Keratinocyte (primary cell): Measurements from ENCODE around the gene GNAI1. TPM values are rescaled to one million over a fixed set of nuclear protein-coding genes. Genes with fewer than 3 reads are reported as not detected.
A peak's percentile ranks its signal among the peaks of the same experiment; 100 is the strongest.

Experiments
- DNase-seq: peaks from one replicate; pipeline ENCODE4 v3.0.0-alpha.2; 2011; ENCODE audit warnings: low read depth, missing footprints, low spot score
- FAIRE-seq: peaks from 2 replicates; lab custom pipeline; 2011; peaks lifted over from hg19 to GRCh38; lab: Jason Lieb, UNC
- H2AFZ ChIP-seq: 2 replicates; pipeline ENCODE4 v1.6.0; 2012; ENCODE audit warnings: low read length, control low read depth, inconsistent platforms; ENCODE audit not compliant: control insufficient read depth
- H3K27ac ChIP-seq: 2 replicates; pipeline ENCODE4 v1.5.1; 2011; ENCODE audit warnings: low read length; ENCODE audit not compliant: control insufficient read depth, insufficient read depth
- H3K27me3 ChIP-seq: 3 replicates; pipeline ENCODE4 v1.6.0; 2011; ENCODE audit warnings: low read length; ENCODE audit not compliant: control insufficient read depth, insufficient read depth; ENCODE audit errors: extremely low read depth
- H3K36me3 ChIP-seq, 2 experiments: 2 replicates in 1 of 2; 3 replicates in 1 of 2; pipeline ENCODE4 v1.5.1; 2011; ENCODE audit warnings: low read length in 2 of 2, mild to moderate bottlenecking in 1 of 2; ENCODE audit not compliant: control insufficient read depth in 2 of 2, insufficient read depth in 2 of 2; ENCODE audit errors: extremely low read depth in 1 of 2
- H3K4me1 ChIP-seq: 3 replicates; pipeline ENCODE4 v1.5.1; 2011; ENCODE audit warnings: low read length; ENCODE audit not compliant: control insufficient read depth, insufficient read depth; ENCODE audit errors: extremely low read depth
- H3K4me2 ChIP-seq: 3 replicates; pipeline ENCODE4 v1.6.0; 2011; ENCODE audit warnings: low read depth, low read length; ENCODE audit not compliant: control insufficient read depth, insufficient read depth; ENCODE audit errors: extremely low read depth
- H3K4me3 ChIP-seq, 3 experiments: fragments of 200-600 bp in 1 of 3; sonication (generic) in 1 of 3; 2 replicates in 2 of 3; 3 replicates in 1 of 3; pipeline ENCODE4 v1.5.1; 2011 to 2016; ENCODE audit warnings: low read length in 3 of 3, mild to moderate bottlenecking in 3 of 3, control low read depth in 2 of 3, inconsistent platforms in 1 of 3, low read depth in 1 of 3, mixed read lengths in 1 of 3, mixed run types in 1 of 3, moderate library complexity in 1 of 3; ENCODE audit not compliant: control insufficient read depth in 2 of 3, insufficient read depth in 2 of 3; ENCODE audit errors: extremely low read depth in 1 of 3
- H3K79me2 ChIP-seq: 2 replicates; pipeline ENCODE4 v1.6.0; 2012; ENCODE audit warnings: low read length; ENCODE audit not compliant: control insufficient read depth, insufficient read depth
- H3K9ac ChIP-seq: 3 replicates; pipeline ENCODE4 v1.6.0; 2011; ENCODE audit warnings: low read length; ENCODE audit not compliant: control insufficient read depth, insufficient read depth; ENCODE audit errors: extremely low read depth
- H3K9me1 ChIP-seq: 3 replicates; pipeline ENCODE4 v1.6.0; 2011; ENCODE audit warnings: low read length; ENCODE audit not compliant: control insufficient read depth, insufficient read depth; ENCODE audit errors: extremely low read depth
- H3K9me3 ChIP-seq: 2 replicates; pipeline ENCODE4 v1.5.1; 2012; ENCODE audit warnings: low read depth, low read length; ENCODE audit not compliant: control insufficient read depth
- H4K20me1 ChIP-seq: 3 replicates; pipeline ENCODE4 v1.6.0; 2011; ENCODE audit warnings: low read length; ENCODE audit not compliant: control insufficient read depth, insufficient read depth; ENCODE audit errors: extremely low read depth
- EZH2 ChIP-seq: IDR thresholded peaks from one replicate; pipeline ENCODE4 v1.6.1; 2012; ENCODE audit warnings: inconsistent platforms, mild to moderate bottlenecking, low read length, moderate library complexity
- dilution Hi-C: fragments of 300-500 bp; cut with MboI; formaldehyde crosslinking; loops from one replicate; pipeline ENCODE4 v1.7.0; 2020; ENCODE audit warnings: low sequenced_read_pairs; ENCODE audit not compliant: extremely low pct_ligation_motif_present
- polyA plus RNA-seq, 5 experiments: library from polyadenylated mRNA; depleted of rRNA in 3 of 5; stranded (reverse) in 3 of 5; stranded (forward) in 1 of 5; unstranded in 1 of 5; fragments of >200 nt; gene quantifications; 1 replicate in 1 of 5; 2 replicates in 3 of 5; 3 replicates in 1 of 5; pipeline versions ENCODE4 v1.2.1 to v1.2.3, GENCODE V29; 2011 to 2012; ENCODE audit warnings: missing spikeins in 2 of 5, low read depth in 1 of 5, low replicate concordance in 1 of 5
- TF ChIP-seq, protein P1 (sequence below), 3 experiments: IDR thresholded peaks in 1 of 3; conservative IDR thresholded peaks in 1 of 3; optimal IDR thresholded peaks in 1 of 3; 2 replicates in 2 of 3; 3 replicates in 1 of 3; pipeline versions ENCODE3 to v1.5.1; 2011; ENCODE audit warnings: low read length in 3 of 3, mild to moderate bottlenecking in 3 of 3, moderate library complexity in 2 of 3, control low read depth in 1 of 3, inconsistent platforms in 1 of 3; ENCODE audit not compliant: insufficient read depth in 2 of 3; ENCODE audit errors: extremely low read depth in 1 of 3

Gene GNAI1
- polyA plus RNA-seq, 1 donor (not counting 4 experiments of a cell fraction or from before 2014, with no cell fraction given), result 84.1 TPM

DNA sequence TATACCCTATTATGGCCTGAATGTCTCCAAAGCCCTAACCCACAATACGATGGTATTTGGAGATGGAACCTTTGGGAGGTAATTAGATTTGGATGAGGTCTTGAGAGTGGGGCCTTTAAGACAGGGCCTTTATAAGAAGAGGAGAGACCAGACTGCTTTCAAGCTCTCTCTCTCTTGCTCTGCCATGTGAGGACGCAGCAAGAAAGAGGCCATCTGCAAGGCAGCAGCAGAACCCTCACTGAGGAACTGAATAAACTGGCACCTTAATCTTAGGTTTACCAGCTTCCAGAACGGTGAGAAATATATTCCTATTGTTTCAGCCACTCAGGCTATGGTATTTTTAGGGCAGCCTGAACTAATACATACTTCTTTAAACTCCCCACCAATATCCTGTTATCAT lies 2.0 kb upstream of the GNAI1 start:
- H3K4me1 ChIP-seq, result peaks cover 17% of the 10 kb centered on the region
- H3K4me2 ChIP-seq, result no peak overlapping the region
- H3K27ac ChIP-seq, result no peak overlapping the region
- H3K9me1 ChIP-seq, result no peaks in the 10 kb centered on the region
- no peaks in the 10 kb centered on the region for H3K9me3 ChIP-seq
- dilution Hi-C loops, result no loop called here
- H3K9ac ChIP-seq, result no peak overlapping the region
- H3K4me3 ChIP-seq, result no peak overlapping the region
- TF ChIP-seq EZH2, result no peak
- TF ChIP-seq, protein P1, sequence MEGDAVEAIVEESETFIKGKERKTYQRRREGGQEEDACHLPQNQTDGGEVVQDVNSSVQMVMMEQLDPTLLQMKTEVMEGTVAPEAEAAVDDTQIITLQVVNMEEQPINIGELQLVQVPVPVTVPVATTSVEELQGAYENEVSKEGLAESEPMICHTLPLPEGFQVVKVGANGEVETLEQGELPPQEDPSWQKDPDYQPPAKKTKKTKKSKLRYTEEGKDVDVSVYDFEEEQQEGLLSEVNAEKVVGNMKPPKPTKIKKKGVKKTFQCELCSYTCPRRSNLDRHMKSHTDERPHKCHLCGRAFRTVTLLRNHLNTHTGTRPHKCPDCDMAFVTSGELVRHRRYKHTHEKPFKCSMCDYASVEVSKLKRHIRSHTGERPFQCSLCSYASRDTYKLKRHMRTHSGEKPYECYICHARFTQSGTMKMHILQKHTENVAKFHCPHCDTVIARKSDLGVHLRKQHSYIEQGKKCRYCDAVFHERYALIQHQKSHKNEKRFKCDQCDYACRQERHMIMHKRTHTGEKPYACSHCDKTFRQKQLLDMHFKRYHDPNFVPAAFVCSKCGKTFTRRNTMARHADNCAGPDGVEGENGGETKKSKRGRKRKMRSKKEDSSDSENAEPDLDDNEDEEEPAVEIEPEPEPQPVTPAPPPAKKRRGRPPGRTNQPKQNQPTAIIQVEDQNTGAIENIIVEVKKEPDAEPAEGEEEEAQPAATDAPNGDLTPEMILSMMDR (optimal IDR thresholded peaks at IDR 0.05 in 1 of 3, IDR thresholded peaks at IDR 0.05 in 1 of 3, conservative IDR thresholded peaks at IDR 0.05 in 1 of 3; ENCODE audit: extremely low read depth in 1 of 3, insufficient read depth in 2 of 3, low read length in 3 of 3), result no peak
- FAIRE-seq (no peak), DNase-seq (no peak)
- no peak overlapping the region for H2AFZ ChIP-seq
- peaks cover 26% of the 10 kb centered on the region for H3K79me2 ChIP-seq
- H3K27me3 ChIP-seq, result no peaks in the 10 kb centered on the region
- H4K20me1 ChIP-seq, result peaks cover 3% of the 10 kb centered on the region
- no peaks in the 10 kb centered on the region for H3K36me3 ChIP-seq

DNA sequence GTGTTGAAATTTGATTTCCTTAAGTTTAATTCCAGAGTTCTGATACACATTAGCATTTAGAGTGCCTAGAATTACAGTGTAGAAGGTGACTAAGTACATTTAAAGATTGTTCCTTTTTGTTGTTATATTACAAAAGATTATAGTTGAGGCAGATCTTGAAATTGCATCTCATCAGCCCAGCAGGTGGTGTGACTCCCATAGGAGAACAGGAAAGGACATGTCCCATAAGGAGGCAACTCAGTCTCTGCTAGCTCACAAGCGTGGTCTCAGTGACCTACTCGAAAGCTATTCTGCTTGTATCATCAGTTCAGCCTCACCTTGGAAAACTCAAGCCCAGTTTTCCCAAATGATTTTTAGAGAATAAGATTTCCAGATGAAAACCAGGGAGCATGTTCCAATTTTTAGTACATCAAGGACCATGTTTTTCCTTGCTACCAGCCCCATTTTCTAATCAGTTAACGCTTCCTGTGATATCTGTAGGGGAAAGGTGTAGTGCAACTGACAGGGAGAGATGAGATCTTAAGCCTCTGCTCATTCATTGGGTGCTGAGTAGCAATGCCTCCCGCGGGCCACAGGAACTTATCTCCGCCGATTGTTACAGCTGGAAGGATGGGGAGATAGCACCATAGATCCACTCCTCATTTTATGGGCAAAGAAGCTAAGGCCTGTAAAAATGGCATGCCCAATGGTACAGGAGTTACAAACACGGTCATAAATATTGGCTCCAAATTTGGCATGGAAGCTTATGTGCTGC lies 1.1 kb upstream of the GNAI1 start:
- TF ChIP-seq, protein P1 (optimal IDR thresholded peaks at IDR 0.05 in 1 of 3, IDR thresholded peaks at IDR 0.05 in 1 of 3, conservative IDR thresholded peaks at IDR 0.05 in 1 of 3; ENCODE audit: extremely low read depth in 1 of 3, insufficient read depth in 2 of 3, low read length in 3 of 3), result peak; percentile 14 to 63 (median 35)
- no peak for TF ChIP-seq EZH2
- Histone ChIP-seq H3K4me2 (peak overlapping the region; percentile 92), H3K36me3 (no peaks in the 10 kb centered on the region), H4K20me1 (peaks cover 3% of the 10 kb centered on the region), H3K4me1 (peaks cover 23% of the 10 kb centered on the region), H3K9me3 (no peaks in the 10 kb centered on the region), H3K27me3 (no peaks in the 10 kb centered on the region), H3K79me2 (peaks cover 36% of the 10 kb centered on the region), H2AFZ (peak overlapping the region; percentile 85), H3K27ac (peak overlapping the region; percentile 97), H3K4me3 (peak overlapping the region in 2 of 3 experiments; percentile 41 to 60), H3K9ac (peak overlapping the region; percentile 99), H3K9me1 (no peaks in the 10 kb centered on the region)
- DNase-seq, result no peak
- peak; percentile 87 for FAIRE-seq
- dilution Hi-C loops, result no loop called here
